Nephron (organoid): ENCODE measurements around the gene SGCD.
A peak's percentile ranks its signal among the peaks of the same experiment; 100 is the strongest.

Source experiments
- H3K27ac Mint-ChIP-seq, 3 experiments: 2 replicates each; pipeline ENCODE4 v1.8.0; 2020; ENCODE audit warnings: mixed read lengths in 3 of 3, mild to moderate bottlenecking in 2 of 3, moderate library complexity in 1 of 3
- H3K27me3 Mint-ChIP-seq: 2 replicates; pipeline ENCODE4 v1.8.0; 2021; ENCODE audit warnings: low read depth, mild to moderate bottlenecking, moderate library complexity, mixed read lengths
- H3K36me3 Mint-ChIP-seq: 2 replicates; pipeline ENCODE4 v1.8.0; 2020; ENCODE audit warnings: low read depth, mixed read lengths
- H3K4me1 Mint-ChIP-seq: 2 replicates; pipeline ENCODE4 v1.8.0; 2020; ENCODE audit warnings: mixed read lengths
- H3K4me3 Mint-ChIP-seq, 3 experiments: 2 replicates each; pipeline ENCODE4 v1.8.0; 2020; ENCODE audit warnings: mild to moderate bottlenecking in 3 of 3, mixed read lengths in 3 of 3, moderate library complexity in 2 of 3
- H3K9me3 Mint-ChIP-seq: 2 replicates; pipeline ENCODE4 v1.8.0; 2020; ENCODE audit warnings: mixed read lengths
- CTCF ChIP-seq, 3 experiments: fragments of 200-600 bp; sonication (generic); IDR thresholded peaks; one replicate each; pipeline ENCODE4 v1.5.0; 2021; ENCODE audit warnings: antibody characterized with exemption in 3 of 3; ENCODE audit not compliant: unreplicated experiment in 3 of 3

Gene SGCD

GRCh38 chr5:156326718-156327259 lies at the start of gene SGCD:
SGCD (plus strand) TSS chr5:156327164.
- H3K4me1 Mint-ChIP-seq, result peaks cover 52% of the 10 kb centered on the region
- no peak for TF ChIP-seq CTCF (IDR thresholded peaks at IDR 0.05; ENCODE audit: unreplicated experiment in 3 of 3)
- no peaks in the 10 kb centered on the region for H3K9me3 Mint-ChIP-seq
- H3K27ac Mint-ChIP-seq, result peak within 1 kb of the TSS; percentile 96 to 99 (median 98)
- no peaks in the 10 kb centered on the region for H3K27me3 Mint-ChIP-seq
- H3K36me3 Mint-ChIP-seq, result peaks cover 4% of the 10 kb centered on the region
- peak within 1 kb of the TSS; percentile 82 to 88 (median 84) for H3K4me3 Mint-ChIP-seq

GRCh38 chr5:156277290-156277689 lies 49.7 kb upstream of the SGCD start:
- Mint-ChIP-seq H3K27ac (no peak overlapping the region), H3K36me3 (no peaks in the 10 kb centered on the region), H3K9me3 (no peaks in the 10 kb centered on the region), H3K4me1 (peaks cover 11% of the 10 kb centered on the region), H3K27me3 (no peaks in the 10 kb centered on the region), H3K4me3 (no peak overlapping the region)
- TF ChIP-seq CTCF (IDR thresholded peaks at IDR 0.05; ENCODE audit: unreplicated experiment in 3 of 3), result no peak

- no peak overlapping the region for H3K27ac Mint-ChIP-seq
- no peak for TF ChIP-seq CTCF (IDR thresholded peaks at IDR 0.05; ENCODE audit: unreplicated experiment in 3 of 3)
- no peak overlapping the region for H3K4me3 Mint-ChIP-seq
- H3K27me3 Mint-ChIP-seq, result peaks cover 7% of the 10 kb centered on the region
- peaks cover 7% of the 10 kb centered on the region for H3K9me3 Mint-ChIP-seq
- no peaks in the 10 kb centered on the region for H3K4me1 Mint-ChIP-seq
- no peaks in the 10 kb centered on the region for H3K36me3 Mint-ChIP-seq
Measured at GRCh38 chr5:156295431-156295830, 31.5 kb upstream of the SGCD start.

- Mint-ChIP-seq H3K36me3 (no peaks in the 10 kb centered on the region), H3K27ac (no peak overlapping the region), H3K27me3 (no peaks in the 10 kb centered on the region), H3K4me1 (no peaks in the 10 kb centered on the region), H3K9me3 (peaks cover 23% of the 10 kb centered on the region), H3K4me3 (no peak overlapping the region)
- no peak for TF ChIP-seq CTCF (IDR thresholded peaks at IDR 0.05; ENCODE audit: unreplicated experiment in 3 of 3)
Measured at GRCh38 chr5:156310115-156310514, 16.8 kb upstream of the SGCD start.

- no peak overlapping the region for H3K4me3 Mint-ChIP-seq
- H3K36me3 Mint-ChIP-seq, result no peaks in the 10 kb centered on the region
- H3K9me3 Mint-ChIP-seq, result peaks cover 6% of the 10 kb centered on the region
- H3K4me1 Mint-ChIP-seq, result no peaks in the 10 kb centered on the region
- H3K27me3 Mint-ChIP-seq, result no peaks in the 10 kb centered on the region
- no peak overlapping the region for H3K27ac Mint-ChIP-seq
- TF ChIP-seq CTCF (IDR thresholded peaks at IDR 0.05; ENCODE audit: unreplicated experiment in 3 of 3), result no peak
Measured at GRCh38 chr5:156312897-156313694, 13.9 kb upstream of the SGCD start.

GRCh38 chr5:156314416-156314815 lies 12.5 kb upstream of the SGCD start:
- H3K9me3 Mint-ChIP-seq, result peaks cover 4% of the 10 kb centered on the region
- H3K27me3 Mint-ChIP-seq, result no peaks in the 10 kb centered on the region

More at GRCh38 chr5:156314416-156314815, 12.5 kb upstream of the SGCD start:
- no peak overlapping the region for H3K4me3 Mint-ChIP-seq
- no peak for TF ChIP-seq CTCF (IDR thresholded peaks at IDR 0.05; ENCODE audit: unreplicated experiment in 3 of 3)
- H3K4me1 Mint-ChIP-seq, result no peaks in the 10 kb centered on the region
- no peaks in the 10 kb centered on the region for H3K36me3 Mint-ChIP-seq
- no peak overlapping the region for H3K27ac Mint-ChIP-seq
